CD14-positive monocyte (primary cell): ENCODE measurements around the gene ZBED6. TPM values are rescaled to one million over a fixed set of nuclear protein-coding genes. Genes with fewer than 3 reads are reported as not detected.
A peak's percentile ranks its signal among the peaks of the same experiment; 100 is the strongest.

ENCODE experiments used
- DNase-seq, 3 donors: peaks; one replicate each; pipeline ENCODE4 v3.0.0-alpha.2; 2011 to 2022
- H2AFZ ChIP-seq: 2 replicates; pipeline ENCODE4 v1.6.0; 2012; ENCODE audit warnings: mild to moderate bottlenecking, low read depth, low read length, inconsistent platforms; ENCODE audit not compliant: insufficient read depth, poor library complexity, severe bottlenecking
- H3K27ac ChIP-seq, 2 donors: 1 replicate in 1 of 2; 2 replicates in 1 of 2; pipeline ENCODE4 v1.5.1; 2012 to 2013; ENCODE audit warnings: low read length in 2 of 2, control low read depth in 1 of 2, inconsistent platforms in 1 of 2, low read depth in 1 of 2, mild to moderate bottlenecking in 1 of 2
- H3K27me3 ChIP-seq, 2 donors: one replicate each; pipeline versions ENCODE4 v1.6.0 to v1.6.1; 2011 to 2013; ENCODE audit warnings: low read length in 2 of 2; ENCODE audit not compliant: control insufficient read depth in 2 of 2, insufficient read depth in 2 of 2
- H3K36me3 ChIP-seq, 2 donors: replicated peaks in 1 of 2; 1 replicate in 1 of 2; 2 replicates in 1 of 2; pipeline versions ENCODE4 v1.5.1 to v1.6.1; 2012 to 2013; ENCODE audit warnings: low read length in 2 of 2, control low read depth in 1 of 2, inconsistent platforms in 1 of 2, mild to moderate bottlenecking in 1 of 2; ENCODE audit not compliant: insufficient read depth in 2 of 2, control insufficient read depth in 1 of 2
- H3K4me1 ChIP-seq, 2 donors: 1 replicate in 1 of 2; 2 replicates in 1 of 2; pipeline versions ENCODE4 v1.5.1 to v1.6.1; 2012 to 2013; ENCODE audit warnings: low read length in 2 of 2, control low read depth in 1 of 2, inconsistent platforms in 1 of 2, mild to moderate bottlenecking in 1 of 2, moderate library complexity in 1 of 2; ENCODE audit not compliant: insufficient read depth in 2 of 2, control insufficient read depth in 1 of 2
- H3K4me2 ChIP-seq: replicated peaks from 2 replicates; pipeline ENCODE3; 2012; ENCODE audit warnings: low read length, moderate library complexity, mild to moderate bottlenecking; ENCODE audit not compliant: poor library complexity, severe bottlenecking; ENCODE audit errors: extremely low read depth
- H3K4me3 ChIP-seq, 3 experiments: fragments of 200-600 bp in 1 of 3; sonication (generic) in 1 of 3; replicated peaks in 1 of 3; 1 replicate in 2 of 3; 2 replicates in 1 of 3; pipeline ENCODE4 v1.5.1; 2011 to 2013; ENCODE audit warnings: low read length in 3 of 3, mild to moderate bottlenecking in 3 of 3, control low read depth in 2 of 3, low read depth in 2 of 3, inconsistent platforms in 1 of 3, moderate library complexity in 1 of 3
- H3K79me2 ChIP-seq: 2 replicates; pipeline ENCODE4 v1.6.0; 2012; ENCODE audit warnings: mild to moderate bottlenecking, control low read depth, inconsistent platforms, low read length, moderate library complexity; ENCODE audit not compliant: insufficient read depth
- H3K9ac ChIP-seq: 2 replicates; pipeline ENCODE4 v1.6.0; 2017; ENCODE audit warnings: low read length, mild to moderate bottlenecking; ENCODE audit not compliant: insufficient read depth, poor library complexity, severe bottlenecking
- H3K9me3 ChIP-seq, 2 donors: replicated peaks in 1 of 2; 1 replicate in 1 of 2; 2 replicates in 1 of 2; pipeline versions ENCODE4 v1.5.1 to v1.6.1; 2012 to 2013; ENCODE audit warnings: low read length in 2 of 2, control low read depth in 1 of 2; ENCODE audit not compliant: control insufficient read depth in 1 of 2, insufficient read depth in 1 of 2
- H4K20me1 ChIP-seq: 2 replicates; pipeline ENCODE4 v1.6.0; 2012; ENCODE audit warnings: mild to moderate bottlenecking, low read length, control low read depth, moderate library complexity; ENCODE audit not compliant: insufficient read depth
- H3K27ac Mint-ChIP-seq, 7 donors: one replicate each; pipeline ENCODE4 v1.8.0; 2020; ENCODE audit warnings: mild to moderate bottlenecking in 7 of 7, mixed read lengths in 7 of 7, moderate library complexity in 6 of 7, inconsistent platforms in 2 of 7
- H3K27me3 Mint-ChIP-seq, 3 donors: one replicate each; pipeline ENCODE4 v1.8.0; 2021 to 2022; ENCODE audit warnings: low read depth in 3 of 3, mild to moderate bottlenecking in 3 of 3, mixed read lengths in 3 of 3, moderate library complexity in 3 of 3, inconsistent platforms in 1 of 3
- H3K36me3 Mint-ChIP-seq, 2 donors: one replicate each; pipeline ENCODE4 v1.8.0; 2020; ENCODE audit warnings: mixed read lengths in 2 of 2, inconsistent platforms in 1 of 2, mild to moderate bottlenecking in 1 of 2
- H3K4me1 Mint-ChIP-seq: one replicate; pipeline ENCODE4 v1.8.0; 2020; ENCODE audit warnings: mild to moderate bottlenecking, mixed read lengths
- H3K4me3 Mint-ChIP-seq, 2 donors: one replicate each; pipeline ENCODE4 v1.8.0; 2020; ENCODE audit warnings: mild to moderate bottlenecking in 2 of 2, mixed read lengths in 2 of 2, moderate library complexity in 1 of 2
- H3K9me3 Mint-ChIP-seq, 7 donors: one replicate each; pipeline ENCODE4 v1.8.0; 2020 to 2022; ENCODE audit warnings: mixed read lengths in 7 of 7, mild to moderate bottlenecking in 6 of 7, moderate library complexity in 6 of 7, inconsistent platforms in 2 of 7
- CTCF ChIP-seq: fragments of 200-600 bp; IDR thresholded peaks from one replicate; pipeline ENCODE4 v1.8.0; 2022; ENCODE audit warnings: antibody characterized with exemption, mild to moderate bottlenecking
- WGBS: methylation state at CpG from one replicate; pipeline ENCODE4 v1.1.5; 2013; ENCODE audit warnings: missing lambda C conversion rate; ENCODE audit not compliant: insufficient coverage; 5-methylcytosine and 5-hydroxymethylcytosine counted together
- intact Hi-C, 2 donors: fragments of 100-400 bp; cut with micrococcal nuclease; formaldehyde crosslinking; loops; one replicate each; pipeline versions ENCODE4 v1.15.0 to v1.15.1; 2023
- polyA plus RNA-seq, 3 donors: library from polyadenylated mRNA; depleted of rRNA in 1 of 3; unstranded in 2 of 3; stranded (reverse) in 1 of 3; fragments of 300-500 nt in 2 of 3; fragments of >200 nt in 1 of 3; fragmentation: Illumina TruSeq in 2 of 3; gene quantifications; 1 replicate in 2 of 3; 2 replicates in 1 of 3; pipeline ENCODE4 v1.2.3, GENCODE V29; 2012 to 2021

Gene ZBED6
- polyA plus RNA-seq, 3 donors = 0.56 to 2.2 (median 1.00) TPM

- intact Hi-C loops = no loop called here
- Mint-ChIP-seq H3K36me3 (peaks cover 76 to 96% of the 10 kb centered on the region in 2 donors), H3K4me1 (peaks cover 2% of the 10 kb centered on the region)
Observed at GRCh38 chr1:203835476-203835875, 40.1 kb downstream of the ZBED6 start.

DNA sequence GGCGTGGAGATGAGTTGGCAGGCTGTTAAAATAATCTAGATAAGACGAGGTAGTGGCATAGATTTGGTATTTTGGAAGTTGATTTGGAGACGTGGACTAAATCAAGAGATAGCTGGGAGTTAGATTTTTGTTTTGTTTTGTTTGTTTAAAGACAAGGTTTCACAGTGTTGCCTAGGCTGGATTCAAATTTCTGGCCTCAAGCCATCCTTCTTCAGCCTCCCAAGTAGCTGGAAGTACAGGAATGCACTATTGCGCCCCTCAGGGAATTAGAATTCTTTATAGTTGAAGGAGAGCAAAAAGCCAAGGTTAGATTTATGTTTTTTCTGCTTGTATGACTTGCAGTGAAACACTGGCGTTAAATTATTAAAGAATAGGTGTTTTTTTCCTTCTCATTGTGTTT is 43.7 kb downstream of the ZBED6 start:
- Histone ChIP-seq H3K4me1 (no peaks in the 10 kb centered on the region), H4K20me1 (peaks cover 20% of the 10 kb centered on the region), H3K4me3 (no peak overlapping the region), H3K36me3 (peaks cover 72 to 87% of the 10 kb centered on the region in 2 donors), H3K79me2 (no peaks in the 10 kb centered on the region), H3K27ac (no peak overlapping the region), H3K9ac (no peak overlapping the region), H3K9me3 (no peaks in the 10 kb centered on the region), H2AFZ (no peak overlapping the region), H3K4me2 (no peak overlapping the region), H3K27me3 (no peaks in the 10 kb centered on the region)
- Mint-ChIP-seq H3K4me3 (no peak overlapping the region), H3K36me3 (peaks cover 75 to 96% of the 10 kb centered on the region in 2 donors), H3K27me3 (peaks cover 0 to 2% (median 0%) of the 10 kb centered on the region in 3 donors), H3K4me1 (no peaks in the 10 kb centered on the region), H3K27ac (peak overlapping the region in 3 of 7 donors; percentile 15 to 34 (median 31)), H3K9me3 (peaks cover 0 to 3% (median 0%) of the 10 kb centered on the region in 7 donors)
- intact Hi-C loops = no loop called here
- no peak for DNase-seq
- WGBS = 100% methylated on average over 2 of the region's 5 CpGs
- no peak for TF ChIP-seq CTCF

More at GRCh38 chr1:203835476-203835875, 40.1 kb downstream of the ZBED6 start:
- H3K9me3 ChIP-seq = no peaks in the 10 kb centered on the region
- no peak overlapping the region for H3K4me2 ChIP-seq
- peak overlapping the region in 1 of 7 donors; percentile 63 for H3K27ac Mint-ChIP-seq
- H3K36me3 ChIP-seq = peaks cover 87 to 99% of the 10 kb centered on the region in 2 donors
- H3K27me3 ChIP-seq = no peaks in the 10 kb centered on the region
- no peak overlapping the region for H3K4me3 ChIP-seq
- H3K27me3 Mint-ChIP-seq = peaks cover 0 to 4% (median 0%) of the 10 kb centered on the region in 3 donors
- no peak for TF ChIP-seq CTCF
- H2AFZ ChIP-seq = no peak overlapping the region
- peaks cover 0 to 7% of the 10 kb centered on the region in 2 donors for H3K4me1 ChIP-seq
- H3K9me3 Mint-ChIP-seq = peaks cover 0 to 3% (median 0%) of the 10 kb centered on the region in 7 donors
- no peak overlapping the region for H3K9ac ChIP-seq
- peaks cover 20% of the 10 kb centered on the region for H4K20me1 ChIP-seq
- no peaks in the 10 kb centered on the region for H3K79me2 ChIP-seq
- 100% methylated on average over 3 of the region's 3 CpGs for WGBS
- no peak overlapping the region for H3K27ac ChIP-seq
- no peak overlapping the region for H3K4me3 Mint-ChIP-seq
- DNase-seq = no peak
